ENCODE results near the gene ZNF595. TPM values are rescaled to one million over a fixed set of nuclear protein-coding genes. Genes with fewer than 3 reads are reported as not detected.

ZNF595 gene
- polyA plus RNA-seq, 1 donor (not counting 4 experiments of a cell fraction or from before 2014, with no cell fraction given): 6.6 TPM

DNA sequence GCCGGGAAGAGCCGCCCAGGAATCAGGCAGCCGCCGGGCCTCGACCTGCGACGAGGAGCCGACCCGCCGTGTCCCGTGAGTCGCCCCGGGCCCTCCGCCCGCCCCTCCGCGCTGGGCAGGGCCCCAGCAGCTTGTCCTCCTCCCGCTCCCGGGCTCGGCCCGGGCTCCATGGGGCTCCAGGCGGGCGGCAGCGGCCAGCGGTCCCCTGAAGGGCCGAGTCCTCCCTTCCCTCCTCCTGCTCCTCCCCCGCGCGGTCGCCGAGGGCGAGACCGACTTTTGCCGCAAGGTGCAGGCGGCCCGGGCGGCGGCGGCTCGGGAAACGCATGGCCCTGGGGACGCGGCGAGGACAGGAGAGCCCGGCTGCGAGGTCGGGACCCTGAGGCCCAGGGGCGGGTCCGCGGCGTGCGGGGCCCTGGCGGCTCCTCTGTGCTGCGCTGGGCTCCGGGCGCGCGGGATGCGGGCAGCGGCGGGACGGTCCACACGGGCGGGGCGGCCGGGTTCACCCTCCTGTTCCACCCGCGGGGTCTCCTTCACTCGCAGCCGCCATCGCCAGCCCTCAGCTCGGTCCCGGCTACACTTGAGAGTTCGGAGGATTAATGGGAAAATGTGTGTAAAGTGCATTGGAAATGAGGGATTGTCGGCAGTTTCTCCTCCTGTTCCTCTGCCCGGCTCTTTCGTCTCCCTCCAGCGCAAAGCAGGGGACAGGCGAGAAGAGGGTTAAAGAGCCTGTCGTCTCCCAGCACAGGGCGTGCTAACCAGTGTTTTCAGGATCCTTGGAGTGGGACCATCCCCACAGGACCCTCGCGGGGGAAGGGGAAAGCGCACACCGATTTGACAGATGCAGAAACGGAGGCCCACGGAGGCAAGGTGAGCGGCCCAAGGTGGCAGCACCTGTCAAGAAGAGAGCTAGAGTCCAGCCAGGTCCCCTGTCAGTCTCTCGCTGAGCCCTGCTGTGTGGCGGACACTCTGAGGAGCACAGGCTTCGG is 54.6 kb downstream of the ZNF595 start:
- no peaks in the 10 kb centered on the region for H3K9me1 ChIP-seq (ENCODE audit: control insufficient read depth, extremely low read depth, insufficient read depth, low read length)
- H3K9ac ChIP-seq (ENCODE audit: control insufficient read depth, extremely low read depth, insufficient read depth, low read length): no peak overlapping the region
- H3K4me1 ChIP-seq (ENCODE audit: control insufficient read depth, extremely low read depth, insufficient read depth, low read length): no peaks in the 10 kb centered on the region
- H2AFZ ChIP-seq (ENCODE audit: control insufficient read depth, low read length): no peak overlapping the region
- H4K20me1 ChIP-seq (ENCODE audit: control insufficient read depth, extremely low read depth, insufficient read depth, low read length): no peaks in the 10 kb centered on the region
- H3K79me2 ChIP-seq (ENCODE audit: control insufficient read depth, insufficient read depth, low read length): no peaks in the 10 kb centered on the region
- FAIRE-seq: no peak
- no peak for TF ChIP-seq EZH2 (IDR thresholded peaks at IDR 0.05; ENCODE audit: low read length)
- TF ChIP-seq, protein P1, sequence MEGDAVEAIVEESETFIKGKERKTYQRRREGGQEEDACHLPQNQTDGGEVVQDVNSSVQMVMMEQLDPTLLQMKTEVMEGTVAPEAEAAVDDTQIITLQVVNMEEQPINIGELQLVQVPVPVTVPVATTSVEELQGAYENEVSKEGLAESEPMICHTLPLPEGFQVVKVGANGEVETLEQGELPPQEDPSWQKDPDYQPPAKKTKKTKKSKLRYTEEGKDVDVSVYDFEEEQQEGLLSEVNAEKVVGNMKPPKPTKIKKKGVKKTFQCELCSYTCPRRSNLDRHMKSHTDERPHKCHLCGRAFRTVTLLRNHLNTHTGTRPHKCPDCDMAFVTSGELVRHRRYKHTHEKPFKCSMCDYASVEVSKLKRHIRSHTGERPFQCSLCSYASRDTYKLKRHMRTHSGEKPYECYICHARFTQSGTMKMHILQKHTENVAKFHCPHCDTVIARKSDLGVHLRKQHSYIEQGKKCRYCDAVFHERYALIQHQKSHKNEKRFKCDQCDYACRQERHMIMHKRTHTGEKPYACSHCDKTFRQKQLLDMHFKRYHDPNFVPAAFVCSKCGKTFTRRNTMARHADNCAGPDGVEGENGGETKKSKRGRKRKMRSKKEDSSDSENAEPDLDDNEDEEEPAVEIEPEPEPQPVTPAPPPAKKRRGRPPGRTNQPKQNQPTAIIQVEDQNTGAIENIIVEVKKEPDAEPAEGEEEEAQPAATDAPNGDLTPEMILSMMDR (optimal IDR thresholded peaks at IDR 0.05 in 1 of 3, IDR thresholded peaks at IDR 0.05 in 1 of 3, conservative IDR thresholded peaks at IDR 0.05 in 1 of 3; ENCODE audit: extremely low read depth in 1 of 3, insufficient read depth in 2 of 3, low read length in 3 of 3): no peak
- no peak overlapping the region for H3K4me3 ChIP-seq (ENCODE audit: control insufficient read depth in 2 of 3, extremely low read depth in 1 of 3, insufficient read depth in 2 of 3, low read depth in 1 of 3, low read length in 3 of 3)
- no peaks in the 10 kb centered on the region for H3K36me3 ChIP-seq (ENCODE audit: control insufficient read depth in 2 of 2, extremely low read depth in 1 of 2, insufficient read depth in 2 of 2, low read length in 2 of 2)
- peaks cover 14% of the 10 kb centered on the region for H3K9me3 ChIP-seq (ENCODE audit: control insufficient read depth, low read depth, low read length)
- H3K27ac ChIP-seq (ENCODE audit: control insufficient read depth, insufficient read depth, low read length): no peak overlapping the region
- no peak for DNase-seq (ENCODE audit: low read depth, low spot score)
- peaks cover 39% of the 10 kb centered on the region for H3K27me3 ChIP-seq (ENCODE audit: control insufficient read depth, extremely low read depth, insufficient read depth, low read length)
- dilution Hi-C loops (cut with MboI; ENCODE audit: extremely low pct_ligation_motif_present, low sequenced_read_pairs): no loop called here
- no peak overlapping the region for H3K4me2 ChIP-seq (ENCODE audit: control insufficient read depth, extremely low read depth, insufficient read depth, low read depth, low read length)

DNA sequence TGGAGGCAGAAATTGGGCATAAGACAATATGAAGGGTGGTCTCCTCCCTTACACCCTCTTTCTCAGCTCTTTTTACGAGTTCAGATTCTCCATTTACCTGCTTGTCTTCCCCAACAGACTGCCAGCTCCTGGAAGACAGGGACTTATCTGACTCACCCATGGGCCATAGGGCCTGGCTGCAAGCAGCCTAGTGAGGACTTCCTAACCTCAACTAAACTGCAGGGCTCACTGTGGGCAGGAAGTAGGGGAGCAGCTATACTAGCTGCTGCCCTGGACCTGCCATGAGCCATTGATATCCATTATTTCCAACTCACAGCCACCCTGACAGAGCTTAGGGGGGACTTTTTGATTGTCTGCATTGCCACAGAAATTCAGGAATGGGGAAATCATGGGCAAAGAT is 59.6 kb downstream of the ZNF595 start:
- no peaks in the 10 kb centered on the region for H3K4me1 ChIP-seq (ENCODE audit: control insufficient read depth, extremely low read depth, insufficient read depth, low read length)
- DNase-seq (ENCODE audit: low read depth, low spot score) (no peak), FAIRE-seq (no peak)
- no peak overlapping the region for H3K27ac ChIP-seq (ENCODE audit: control insufficient read depth, insufficient read depth, low read length)
- H3K27me3 ChIP-seq (ENCODE audit: control insufficient read depth, extremely low read depth, insufficient read depth, low read length): peaks cover 20% of the 10 kb centered on the region
- no peaks in the 10 kb centered on the region for H4K20me1 ChIP-seq (ENCODE audit: control insufficient read depth, extremely low read depth, insufficient read depth, low read length)
- H3K36me3 ChIP-seq (ENCODE audit: control insufficient read depth in 2 of 2, extremely low read depth in 1 of 2, insufficient read depth in 2 of 2, low read length in 2 of 2): no peaks in the 10 kb centered on the region
- no peak for TF ChIP-seq EZH2 (IDR thresholded peaks at IDR 0.05; ENCODE audit: low read length)
- TF ChIP-seq, protein P1 (optimal IDR thresholded peaks at IDR 0.05 in 1 of 3, IDR thresholded peaks at IDR 0.05 in 1 of 3, conservative IDR thresholded peaks at IDR 0.05 in 1 of 3; ENCODE audit: extremely low read depth in 1 of 3, insufficient read depth in 2 of 3, low read length in 3 of 3): no peak
- H3K79me2 ChIP-seq (ENCODE audit: control insufficient read depth, insufficient read depth, low read length): no peaks in the 10 kb centered on the region
- no peak overlapping the region for H2AFZ ChIP-seq (ENCODE audit: control insufficient read depth, low read length)
- H3K9me3 ChIP-seq (ENCODE audit: control insufficient read depth, low read depth, low read length): peaks cover 12% of the 10 kb centered on the region
- H3K9me1 ChIP-seq (ENCODE audit: control insufficient read depth, extremely low read depth, insufficient read depth, low read length): no peaks in the 10 kb centered on the region
- H3K4me3 ChIP-seq (ENCODE audit: control insufficient read depth in 2 of 3, extremely low read depth in 1 of 3, insufficient read depth in 2 of 3, low read depth in 1 of 3, low read length in 3 of 3): no peak overlapping the region
- no peak overlapping the region for H3K4me2 ChIP-seq (ENCODE audit: control insufficient read depth, extremely low read depth, insufficient read depth, low read depth, low read length)
- dilution Hi-C loops (cut with MboI; ENCODE audit: extremely low pct_ligation_motif_present, low sequenced_read_pairs): no loop called here
- no peak overlapping the region for H3K9ac ChIP-seq (ENCODE audit: control insufficient read depth, extremely low read depth, insufficient read depth, low read length)
